HUES64 (cell line): Measurements from ENCODE around the gene CFAP46.

ENCODE experiments used
- H3K27ac ChIP-seq: 2 replicates; pipeline ENCODE4 v1.7.0; 2013; ENCODE audit warnings: low read depth, low read length, inconsistent platforms
- H3K27me3 ChIP-seq: 2 replicates; pipeline ENCODE4 v1.6.1; 2013; ENCODE audit warnings: mild to moderate bottlenecking, low read length; ENCODE audit not compliant: insufficient read depth
- H3K36me3 ChIP-seq: 2 replicates; pipeline ENCODE4 v1.6.1; 2013; ENCODE audit warnings: mild to moderate bottlenecking, low read length; ENCODE audit not compliant: insufficient read depth
- H3K4me1 ChIP-seq: 2 replicates; pipeline ENCODE4 v1.6.1; 2013; ENCODE audit warnings: mild to moderate bottlenecking, low read length, moderate library complexity; ENCODE audit not compliant: insufficient read depth
- H3K4me3 ChIP-seq: 2 replicates; pipeline ENCODE4 v1.5.1; 2013; ENCODE audit warnings: mild to moderate bottlenecking, low read length, moderate library complexity
- H3K9ac ChIP-seq: 2 replicates; pipeline ENCODE4 v1.6.1; 2013; ENCODE audit warnings: mild to moderate bottlenecking, low read depth, low read length
- H3K9me3 ChIP-seq: 2 replicates; pipeline ENCODE4 v1.6.1; 2013; ENCODE audit warnings: low read depth, low read length; ENCODE audit not compliant: insufficient read depth
- WGBS: fragments of 150-250, 120-280 bp; methylation state at CpG from one replicate; pipeline ENCODE4 v1.1.7; 2013; ENCODE audit warnings: missing lambda C conversion rate; 5-methylcytosine and 5-hydroxymethylcytosine counted together

The CFAP46 gene

GRCh38 chr10:132985546-132985900 lies 43.2 kb upstream of the CFAP46 start:
- WGBS: 93% methylated on average over 4 of the region's 6 CpGs
- H3K4me1 ChIP-seq: no peaks in the 10 kb centered on the region
- H3K9ac ChIP-seq: no peak overlapping the region
- H3K9me3 ChIP-seq: no peaks in the 10 kb centered on the region
- H3K4me3 ChIP-seq: no peak overlapping the region
- H3K36me3 ChIP-seq: no peaks in the 10 kb centered on the region
- H3K27me3 ChIP-seq: no peaks in the 10 kb centered on the region
- H3K27ac ChIP-seq: no peak overlapping the region

- Histone ChIP-seq H3K27ac (no peak overlapping the region), H3K9ac (no peak overlapping the region), H3K36me3 (no peaks in the 10 kb centered on the region), H3K27me3 (no peaks in the 10 kb centered on the region), H3K9me3 (no peaks in the 10 kb centered on the region), H3K4me3 (no peak overlapping the region), H3K4me1 (no peaks in the 10 kb centered on the region)
- WGBS: 48% methylated on average over 26 of the region's 26 CpGs
These were observed 42.6 kb upstream of the CFAP46 start for GRCh38 chr10:132984801-132985545.

- no peaks in the 10 kb centered on the region for H3K36me3 ChIP-seq
- no peaks in the 10 kb centered on the region for H3K9me3 ChIP-seq
- no peak overlapping the region for H3K9ac ChIP-seq
- H3K4me3 ChIP-seq: no peak overlapping the region
- H3K27me3 ChIP-seq: no peaks in the 10 kb centered on the region
- 95% methylated on average over 29 of the region's 29 CpGs for WGBS
- H3K4me1 ChIP-seq: no peaks in the 10 kb centered on the region
- no peak overlapping the region for H3K27ac ChIP-seq
These were observed 41.6 kb upstream of the CFAP46 start for GRCh38 chr10:132984008-132984295.

- WGBS: 95% methylated on average over 42 of the region's 42 CpGs
- Histone ChIP-seq H3K36me3 (no peaks in the 10 kb centered on the region), H3K4me3 (no peak overlapping the region), H3K4me1 (no peaks in the 10 kb centered on the region), H3K27ac (no peak overlapping the region), H3K9me3 (no peaks in the 10 kb centered on the region), H3K27me3 (no peaks in the 10 kb centered on the region), H3K9ac (no peak overlapping the region)
These were observed 41.1 kb upstream of the CFAP46 start for GRCh38 chr10:132983252-132984007.

GRCh38 chr10:132982301-132982989 lies 40.1 kb upstream of the CFAP46 start:
- Histone ChIP-seq H3K4me1 (no peaks in the 10 kb centered on the region), H3K9ac (no peak overlapping the region), H3K4me3 (no peak overlapping the region), H3K27me3 (no peaks in the 10 kb centered on the region), H3K27ac (no peak overlapping the region), H3K9me3 (no peaks in the 10 kb centered on the region), H3K36me3 (no peaks in the 10 kb centered on the region)
- 90% methylated on average over 32 of the region's 36 CpGs for WGBS

- Histone ChIP-seq H3K9me3 (no peaks in the 10 kb centered on the region), H3K36me3 (no peaks in the 10 kb centered on the region), H3K4me1 (no peaks in the 10 kb centered on the region), H3K9ac (no peak overlapping the region), H3K4me3 (no peak overlapping the region), H3K27me3 (no peaks in the 10 kb centered on the region), H3K27ac (no peak overlapping the region)
- 90% methylated on average over 21 of the region's 21 CpGs for WGBS
These were observed 39.4 kb upstream of the CFAP46 start for GRCh38 chr10:132981746-132982145.

- H3K9me3 ChIP-seq: no peaks in the 10 kb centered on the region
- no peak overlapping the region for H3K4me3 ChIP-seq
- H3K9ac ChIP-seq: no peak overlapping the region
- no peaks in the 10 kb centered on the region for H3K4me1 ChIP-seq
- H3K27ac ChIP-seq: no peak overlapping the region
- no peaks in the 10 kb centered on the region for H3K36me3 ChIP-seq
- WGBS: 92% methylated on average over 17 of the region's 17 CpGs
- H3K27me3 ChIP-seq: no peaks in the 10 kb centered on the region
These were observed 38.8 kb upstream of the CFAP46 start for GRCh38 chr10:132981173-132981555.

GRCh38 chr10:132980426-132981172 lies 38.2 kb upstream of the CFAP46 start:
- no peaks in the 10 kb centered on the region for H3K27me3 ChIP-seq
- H3K36me3 ChIP-seq: no peaks in the 10 kb centered on the region
- no peaks in the 10 kb centered on the region for H3K4me1 ChIP-seq
- 90% methylated on average over 41 of the region's 41 CpGs for WGBS
- no peak overlapping the region for H3K4me3 ChIP-seq
- H3K9ac ChIP-seq: no peak overlapping the region
- H3K9me3 ChIP-seq: no peaks in the 10 kb centered on the region
- H3K27ac ChIP-seq: no peak overlapping the region

GRCh38 chr10:132979491-132980425 lies 37.4 kb upstream of the CFAP46 start:
- H3K4me3 ChIP-seq: no peak overlapping the region
- H3K4me1 ChIP-seq: no peaks in the 10 kb centered on the region
- WGBS: 90% methylated on average over 24 of the region's 24 CpGs
- H3K27ac ChIP-seq: no peak overlapping the region
- H3K36me3 ChIP-seq: no peaks in the 10 kb centered on the region
- no peak overlapping the region for H3K9ac ChIP-seq
- no peaks in the 10 kb centered on the region for H3K27me3 ChIP-seq
- H3K9me3 ChIP-seq: no peaks in the 10 kb centered on the region

GRCh38 chr10:132978542-132978941 lies 36.2 kb upstream of the CFAP46 start:
- no peaks in the 10 kb centered on the region for H3K9me3 ChIP-seq
- H3K9ac ChIP-seq: no peak overlapping the region
- no peak overlapping the region for H3K4me3 ChIP-seq
- no peaks in the 10 kb centered on the region for H3K36me3 ChIP-seq
- no peak overlapping the region for H3K27ac ChIP-seq
- no peaks in the 10 kb centered on the region for H3K4me1 ChIP-seq
- 94% methylated on average over 9 of the region's 9 CpGs for WGBS
- H3K27me3 ChIP-seq: no peaks in the 10 kb centered on the region
